IPS-18c (cell line): ENCODE results near the gene ANK3.

Source experiments
- H3K4me3 ChIP-seq: 2 replicates; pipeline ENCODE4 v1.7.0; 2013; ENCODE audit warnings: low read depth, mild to moderate bottlenecking, low read length, moderate library complexity; ENCODE audit not compliant: insufficient read depth
- H3K9me3 ChIP-seq: one replicate; pipeline ENCODE4 v1.6.1; 2013; ENCODE audit warnings: mild to moderate bottlenecking, low read length, moderate library complexity; ENCODE audit not compliant: control insufficient read depth, insufficient read depth

Gene ANK3

GRCh38 chr10:60138842-60139241, 250.8 kb downstream of the ANK3 start:
- Histone ChIP-seq H3K9me3 (no peaks in the 10 kb centered on the region), H3K4me3 (peak overlapping the region; percentile 44; the same call in 1 of the 2 replicates)

GRCh38 chr10:60138026-60138425, 251.6 kb downstream of the ANK3 start:
- H3K9me3 ChIP-seq, result no peaks in the 10 kb centered on the region

GRCh38 chr10:60137292-60137992, 252.2 kb downstream of the ANK3 start:
- H3K9me3 ChIP-seq, result no peaks in the 10 kb centered on the region
- no peak overlapping the region for H3K4me3 ChIP-seq

More at GRCh38 chr10:60138026-60138425, 251.6 kb downstream of the ANK3 start:
- H3K4me3 ChIP-seq, result no peak overlapping the region

- H3K4me3 ChIP-seq, result no peak overlapping the region
- no peaks in the 10 kb centered on the region for H3K9me3 ChIP-seq
Observed at GRCh38 chr10:60135020-60135419, 254.7 kb downstream of the ANK3 start.

- Histone ChIP-seq H3K9me3 (no peaks in the 10 kb centered on the region), H3K4me3 (no peak overlapping the region)
Observed at GRCh38 chr10:60134548-60134947, 255.1 kb downstream of the ANK3 start.

GRCh38 chr10:60130130-60130579, 259.5 kb downstream of the ANK3 start:
- H3K9me3 ChIP-seq, result no peaks in the 10 kb centered on the region
- H3K4me3 ChIP-seq, result no peak overlapping the region

- H3K4me3 ChIP-seq, result no peak overlapping the region
- H3K9me3 ChIP-seq, result no peaks in the 10 kb centered on the region
Observed at GRCh38 chr10:60125895-60126294, 263.8 kb downstream of the ANK3 start.

GRCh38 chr10:60124536-60124935, 265.1 kb downstream of the ANK3 start:
- Histone ChIP-seq H3K9me3 (no peaks in the 10 kb centered on the region), H3K4me3 (no peak overlapping the region)

GRCh38 chr10:60123668-60124067, 266.0 kb downstream of the ANK3 start:
- no peaks in the 10 kb centered on the region for H3K9me3 ChIP-seq
- no peak overlapping the region for H3K4me3 ChIP-seq

- H3K4me3 ChIP-seq, result no peak overlapping the region
Observed at GRCh38 chr10:60123172-60123571, 266.5 kb downstream of the ANK3 start.

GRCh38 chr10:60122190-60122589, 267.5 kb downstream of the ANK3 start:
- H3K9me3 ChIP-seq, result no peaks in the 10 kb centered on the region

More at GRCh38 chr10:60123172-60123571, 266.5 kb downstream of the ANK3 start:
- H3K9me3 ChIP-seq, result no peaks in the 10 kb centered on the region

GRCh38 chr10:60114765-60115586, 274.7 kb downstream of the ANK3 start:
- H3K4me3 ChIP-seq, result no peak overlapping the region
- H3K9me3 ChIP-seq, result no peaks in the 10 kb centered on the region

More at GRCh38 chr10:60122190-60122589, 267.5 kb downstream of the ANK3 start:
- no peak overlapping the region for H3K4me3 ChIP-seq

GRCh38 chr10:60110739-60111138, 278.9 kb downstream of the ANK3 start:
- Histone ChIP-seq H3K9me3 (no peaks in the 10 kb centered on the region), H3K4me3 (no peak overlapping the region)

- no peak overlapping the region for H3K4me3 ChIP-seq
- no peaks in the 10 kb centered on the region for H3K9me3 ChIP-seq
Observed at GRCh38 chr10:60107308-60107976, 282.2 kb downstream of the ANK3 start.

GRCh38 chr10:60105295-60105695, 284.4 kb downstream of the ANK3 start:
- H3K9me3 ChIP-seq, result no peaks in the 10 kb centered on the region
- H3K4me3 ChIP-seq, result no peak overlapping the region

GRCh38 chr10:60101821-60102220, 287.9 kb downstream of the ANK3 start:
- Histone ChIP-seq H3K9me3 (no peaks in the 10 kb centered on the region), H3K4me3 (no peak overlapping the region)

- H3K4me3 ChIP-seq, result no peak overlapping the region
- H3K9me3 ChIP-seq, result no peaks in the 10 kb centered on the region
Observed at GRCh38 chr10:60099998-60100747, 289.5 kb downstream of the ANK3 start.
